Right renal cortex interstitium (tissue), 3 donors: Measurements from ENCODE around the gene AK3. TPM values are rescaled to one million over a fixed set of nuclear protein-coding genes. Genes with fewer than 3 reads are reported as not detected.

Experiments
- DNase-seq, 3 donors: peaks; one replicate each; pipeline ENCODE4 v3.0.0-alpha.2; 2013; ENCODE audit warnings: low read depth in 3 of 3, low spot score in 2 of 3
- polyA plus RNA-seq, 3 donors: library from polyadenylated mRNA; unstranded; fragments of 120-200 nt; gene quantifications; one replicate each; pipeline ENCODE4 v1.2.1, GENCODE V29; 2013; ENCODE audit not compliant: insufficient read length in 3 of 3

The AK3 gene
- polyA plus RNA-seq, 3 donors: 92.2 to 106 (median 105) TPM

GRCh38 chr9:4750023-4750673 is 9.1 kb upstream of the AK3 start:
- no peak for DNase-seq

GRCh38 chr9:4748612-4749011 is 7.6 kb upstream of the AK3 start:
- DNase-seq: no peak

DNA sequence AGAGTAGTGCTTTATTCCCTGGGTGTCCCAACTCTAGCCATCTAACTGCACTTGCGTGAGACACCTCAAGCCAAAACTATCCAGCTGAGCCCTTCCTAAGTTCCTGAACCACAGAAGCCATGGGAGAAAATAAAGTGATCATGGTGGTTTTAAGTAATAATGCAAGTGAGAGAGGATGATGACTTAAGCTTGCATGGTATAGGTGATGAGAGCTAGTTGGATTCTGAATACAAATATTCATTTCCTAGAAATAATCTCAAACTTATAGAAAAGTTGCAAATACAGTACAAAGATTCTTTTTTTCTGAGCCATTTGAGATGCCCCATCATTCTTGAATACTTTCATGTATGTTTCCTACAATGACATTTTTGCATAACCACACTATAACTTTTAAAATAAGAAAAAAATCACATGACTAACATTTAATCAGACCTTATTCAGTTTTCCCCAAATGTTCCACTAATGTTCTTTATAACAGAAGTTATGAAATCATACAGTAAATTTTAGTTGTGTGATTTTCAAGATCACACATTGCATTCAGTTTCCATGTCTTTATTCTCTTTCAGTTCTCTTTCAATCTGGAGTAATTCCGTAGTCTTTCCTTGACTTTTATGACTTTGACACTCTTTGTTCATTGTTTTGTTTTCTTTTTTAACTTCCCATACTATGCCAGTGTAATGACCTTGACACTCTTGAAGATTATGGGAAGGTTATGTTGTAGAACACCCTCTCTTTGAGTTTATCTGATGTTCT is 5.5 kb upstream of the AK3 start:
- DNase-seq: no peak

- no peak for DNase-seq
Measured at GRCh38 chr9:4743131-4743875, 2.3 kb upstream of the AK3 start.

DNA sequence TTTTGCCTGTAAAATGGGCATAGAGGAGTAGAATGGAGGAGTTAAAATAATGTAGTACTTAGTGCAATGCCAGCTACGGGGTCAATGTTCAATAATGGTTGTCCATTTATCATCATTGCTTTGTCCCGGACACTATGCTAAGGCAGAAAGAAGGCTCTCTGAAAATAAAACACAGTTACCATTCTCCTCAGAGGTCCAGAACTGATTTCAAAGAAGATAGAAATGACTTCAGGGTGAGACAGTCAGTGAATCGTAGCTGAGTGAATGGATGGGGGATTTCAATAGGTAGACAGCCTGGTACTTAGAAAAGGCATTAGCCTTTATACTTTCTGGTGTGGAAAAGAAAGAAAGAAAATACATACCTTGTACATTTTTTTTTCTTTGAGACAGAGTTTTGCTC is 1.2 kb upstream of the AK3 start:
- DNase-seq: no peak

DNA sequence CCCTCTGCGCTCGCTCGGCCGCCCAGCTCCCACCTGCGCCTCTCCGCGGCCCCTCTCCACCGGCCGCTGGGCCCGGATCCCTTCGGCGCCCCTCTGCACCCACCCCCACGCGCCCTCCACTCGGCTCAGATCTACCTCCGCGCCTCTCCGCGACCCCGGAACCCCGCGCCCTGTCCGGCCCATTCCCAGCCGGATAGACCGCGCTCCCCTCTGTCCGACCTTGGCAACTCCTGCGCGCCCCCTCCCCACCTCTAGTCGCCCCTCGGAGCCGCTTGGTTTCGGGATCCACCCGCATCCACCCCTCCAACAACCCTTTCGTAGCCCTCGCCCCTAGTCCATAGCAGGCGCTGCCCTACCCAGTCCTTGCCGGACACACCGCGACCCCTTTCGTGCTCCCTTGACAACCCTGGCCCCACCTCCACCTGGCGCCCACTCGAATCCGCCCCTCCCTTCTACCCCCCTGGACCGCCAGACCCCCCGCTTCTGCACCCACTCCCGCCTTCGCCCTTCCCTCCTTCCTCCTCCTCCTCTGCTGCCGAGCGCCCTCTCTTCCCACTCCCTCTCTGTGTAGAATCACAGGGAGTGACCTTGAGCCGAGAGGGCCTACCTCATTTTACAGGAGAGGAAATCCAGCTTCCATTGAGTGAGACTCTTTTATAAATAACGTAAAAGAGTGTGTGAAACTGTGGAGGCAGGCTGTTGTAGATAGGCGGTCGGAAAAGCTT is 525 bp upstream of the AK3 start:
- no peak for DNase-seq

GRCh38 chr9:4740388-4740637 is 689 bp downstream of the AK3 start:
- DNase-seq: peak in 1 of 3 donors; percentile 41

DNA sequence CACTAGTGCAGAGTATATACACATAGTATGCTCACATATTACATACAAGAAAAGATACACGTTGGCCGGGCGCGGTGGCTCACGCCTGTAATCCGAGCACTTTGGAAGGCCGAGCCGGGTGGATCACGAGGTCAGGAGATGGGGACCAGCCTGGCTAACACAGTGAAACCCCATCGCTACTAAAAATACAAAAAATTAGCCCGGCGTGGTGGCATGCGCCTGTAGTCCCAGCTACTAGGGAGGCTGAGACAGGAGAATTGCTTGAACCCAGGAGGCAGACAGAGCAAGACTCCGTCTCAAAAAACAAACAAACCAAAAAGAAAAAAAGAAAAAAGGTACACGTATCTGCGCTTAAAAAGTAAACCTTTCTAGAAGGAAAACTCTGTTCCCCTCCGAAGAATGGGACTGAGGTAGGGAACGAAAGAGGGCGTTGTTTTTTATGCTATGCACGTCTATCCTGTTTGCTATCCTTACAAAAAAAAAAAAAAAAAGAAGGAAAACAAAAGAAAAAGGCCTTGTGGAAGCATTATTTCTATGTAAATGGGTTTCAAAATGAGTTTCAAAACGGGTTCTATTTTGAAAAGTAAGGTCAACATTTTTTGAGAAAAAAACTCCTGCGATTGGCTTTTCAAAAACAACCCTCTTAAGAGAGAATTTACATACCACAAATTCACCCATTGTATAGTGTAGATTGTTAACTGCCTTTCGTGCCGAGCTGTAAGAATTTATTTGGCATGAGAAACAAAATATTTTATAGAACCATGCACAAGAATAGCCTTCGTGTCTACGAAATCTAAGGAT is 1.2 kb downstream of the AK3 start:
- no peak for DNase-seq

- no peak for DNase-seq
Measured at GRCh38 chr9:4738866-4739586, 2.0 kb downstream of the AK3 start.

DNA sequence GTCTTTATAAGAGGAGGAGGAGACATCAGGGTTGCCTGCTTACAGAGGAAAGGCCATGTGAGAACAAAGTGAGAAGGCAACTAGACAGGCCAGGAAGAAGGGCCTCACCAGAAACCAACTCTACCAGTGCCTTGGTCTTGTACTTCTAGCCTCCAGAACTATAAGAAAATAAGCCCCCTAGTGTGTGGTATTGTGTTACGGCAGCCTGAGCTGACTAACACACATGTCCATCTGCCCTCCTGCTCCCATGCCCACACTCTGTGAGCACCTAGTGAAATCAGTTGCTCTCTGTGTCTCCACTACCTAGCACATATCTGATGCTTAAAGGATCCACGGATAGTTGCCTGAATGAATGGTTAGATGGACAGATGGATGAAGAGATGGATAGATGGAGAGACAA is 6.9 kb downstream of the AK3 start:
- no peak for DNase-seq

GRCh38 chr9:4732890-4733289 is 8.1 kb downstream of the AK3 start:
- no peak for DNase-seq

DNA sequence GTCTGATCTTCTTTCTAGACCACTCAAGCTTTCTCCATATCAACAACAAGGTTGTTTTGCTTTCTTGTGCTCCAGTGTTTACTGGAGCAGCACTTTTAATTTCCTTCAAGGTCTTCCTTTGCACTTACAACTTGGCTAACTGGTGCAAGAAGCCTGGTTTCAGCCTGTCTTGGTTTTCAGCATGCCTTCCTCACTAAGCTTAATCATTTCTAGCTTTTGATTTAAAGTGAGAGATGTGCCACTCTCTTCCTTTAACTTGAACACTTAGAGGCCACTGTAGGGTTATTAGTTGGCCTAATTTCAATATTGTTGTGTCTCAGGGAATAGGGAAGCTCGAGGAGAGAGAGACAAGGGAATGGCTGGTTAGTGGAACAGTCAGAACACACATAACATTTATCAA is 13.4 kb downstream of the AK3 start:
- no peak for DNase-seq

DNA sequence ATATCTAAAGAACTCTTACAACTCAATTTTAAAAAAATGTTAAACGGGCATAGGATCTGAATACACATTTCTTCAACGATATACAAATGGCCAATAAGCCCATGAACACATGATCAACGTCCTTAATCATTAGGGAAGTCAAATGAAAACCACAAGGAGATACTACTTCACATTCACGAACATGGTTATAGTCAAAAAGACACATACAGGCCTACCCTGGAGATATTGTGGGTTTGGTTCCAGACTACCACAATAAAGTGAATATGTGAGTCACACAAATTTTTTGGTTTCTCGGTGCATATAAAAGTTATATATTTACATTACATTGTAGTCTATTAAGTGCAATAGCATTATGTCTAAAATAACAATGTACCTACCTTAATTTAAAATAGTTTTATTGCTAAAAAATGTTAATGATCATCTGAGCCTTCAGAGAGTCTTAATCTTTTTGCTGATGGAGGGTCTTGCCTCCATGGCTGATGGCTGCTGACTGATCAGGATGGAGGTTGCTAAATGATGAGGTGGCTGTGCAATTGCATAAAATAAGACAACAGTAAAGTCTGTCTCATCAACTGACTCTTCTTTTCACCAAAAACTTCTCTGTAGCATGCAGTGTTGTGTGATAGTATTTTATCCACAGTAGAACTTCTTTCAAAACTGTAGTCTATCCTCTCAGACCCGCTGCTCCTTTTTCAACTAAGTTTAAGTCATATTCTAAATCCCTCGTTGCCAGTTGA is 15.1 kb downstream of the AK3 start:
- no peak for DNase-seq

DNA sequence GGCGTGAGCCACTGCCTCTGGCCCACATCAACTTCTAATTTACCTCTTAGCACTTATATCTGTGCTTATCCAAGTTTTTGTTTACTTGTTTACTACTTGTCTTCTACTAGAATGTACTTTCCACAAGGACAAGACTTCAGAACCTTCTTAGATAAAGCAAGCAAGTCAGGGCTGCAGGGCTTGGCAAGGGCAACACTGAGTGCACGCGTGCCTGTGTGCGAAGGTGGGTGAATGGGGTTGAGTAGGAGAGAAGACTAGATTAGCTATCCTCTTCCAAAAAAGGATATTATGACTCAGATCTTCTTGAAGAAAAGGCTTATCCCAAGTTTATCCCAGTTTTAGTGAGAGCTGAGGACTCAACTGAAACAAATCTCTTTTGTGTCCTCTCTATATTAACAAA is 19.3 kb downstream of the AK3 start:
- no peak for DNase-seq

DNA sequence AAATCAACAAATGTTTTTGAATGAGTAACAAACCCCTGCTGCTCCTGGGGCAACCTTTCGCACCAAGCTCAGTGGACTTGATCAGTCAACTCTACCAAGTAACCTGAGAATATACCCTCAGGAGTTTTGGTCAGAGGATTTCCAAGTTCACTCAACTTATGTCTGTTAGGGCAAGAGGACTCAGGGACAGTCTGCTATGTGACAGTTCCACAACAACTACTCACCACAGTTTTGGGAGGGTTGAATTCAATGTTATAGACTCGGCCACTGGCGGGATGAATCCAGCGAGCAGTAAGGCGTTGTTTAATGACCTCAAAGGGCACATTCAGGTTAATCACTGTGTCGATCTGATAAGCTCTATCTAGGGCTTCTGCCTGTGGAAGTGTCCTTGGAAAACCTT is 22.1 kb downstream of the AK3 start:
- DNase-seq: no peak

- no peak for DNase-seq
Measured at GRCh38 chr9:4717815-4718214, 23.2 kb downstream of the AK3 start.

DNA sequence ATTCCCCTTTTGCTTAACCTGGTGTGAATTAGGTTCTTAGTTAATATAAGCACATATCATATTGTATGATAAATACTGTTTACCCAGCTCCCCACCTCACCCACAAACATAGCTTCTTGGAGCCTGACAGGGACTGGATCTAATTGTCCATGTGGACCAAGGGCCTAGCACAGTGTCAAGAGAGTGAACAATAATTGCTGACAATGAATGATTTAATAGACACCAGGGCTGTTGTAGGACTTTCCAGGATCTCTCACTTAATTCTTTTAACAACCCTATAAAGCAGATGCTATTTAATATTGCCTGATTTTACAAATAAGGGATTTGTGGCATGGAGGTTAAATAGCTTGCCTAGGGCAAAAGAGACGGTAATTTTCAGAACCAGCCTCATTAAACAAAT is 24.8 kb downstream of the AK3 start:
- DNase-seq: no peak

DNA sequence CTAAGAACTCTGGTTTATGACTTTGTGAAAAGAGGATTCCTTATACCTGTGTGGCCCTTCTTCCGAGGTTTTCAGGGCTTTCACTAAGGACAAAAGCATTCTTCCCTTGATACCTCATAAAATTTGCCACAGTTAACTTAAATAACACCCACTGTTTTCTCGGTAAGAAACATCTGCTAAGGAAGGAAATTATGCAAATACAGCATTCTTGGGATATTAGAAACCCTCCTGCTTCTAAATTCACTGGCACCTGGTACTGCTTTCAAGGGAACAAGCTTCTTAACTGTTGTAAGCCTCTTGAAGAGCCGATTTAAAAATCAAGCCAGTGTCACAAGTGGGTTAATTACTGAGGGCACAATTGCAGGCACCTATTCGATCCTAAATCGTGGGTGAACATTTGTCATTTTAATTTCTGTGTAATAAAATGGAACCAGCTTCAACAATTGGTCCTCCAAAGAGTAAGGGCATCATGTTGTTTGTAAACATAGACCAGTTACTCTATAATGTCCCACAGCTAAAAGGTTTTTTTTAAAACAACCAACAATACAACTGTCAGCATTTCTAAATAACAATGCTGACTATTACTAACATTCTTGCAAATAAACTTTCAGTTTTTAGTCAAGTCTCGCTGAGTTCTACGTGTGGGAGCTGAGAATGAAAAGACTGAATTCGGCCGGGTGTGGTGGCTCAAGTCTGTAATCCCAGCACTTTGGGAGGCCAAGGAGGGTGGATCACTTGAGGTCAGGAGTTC is 26.6 kb downstream of the AK3 start:
- no peak for DNase-seq

GRCh38 chr9:4713849-4714248 is 27.2 kb downstream of the AK3 start:
- no peak for DNase-seq
